NCI-H146 (cell line): Measurements from ENCODE around the gene DPH1.
A peak's percentile ranks its signal among the peaks of the same experiment; 100 is the strongest.

Source experiments
- DNase-seq: peaks from one replicate; lab custom pipeline; 2025; lab: John Stamatoyannopoulos, UW

The DPH1 gene

DNA sequence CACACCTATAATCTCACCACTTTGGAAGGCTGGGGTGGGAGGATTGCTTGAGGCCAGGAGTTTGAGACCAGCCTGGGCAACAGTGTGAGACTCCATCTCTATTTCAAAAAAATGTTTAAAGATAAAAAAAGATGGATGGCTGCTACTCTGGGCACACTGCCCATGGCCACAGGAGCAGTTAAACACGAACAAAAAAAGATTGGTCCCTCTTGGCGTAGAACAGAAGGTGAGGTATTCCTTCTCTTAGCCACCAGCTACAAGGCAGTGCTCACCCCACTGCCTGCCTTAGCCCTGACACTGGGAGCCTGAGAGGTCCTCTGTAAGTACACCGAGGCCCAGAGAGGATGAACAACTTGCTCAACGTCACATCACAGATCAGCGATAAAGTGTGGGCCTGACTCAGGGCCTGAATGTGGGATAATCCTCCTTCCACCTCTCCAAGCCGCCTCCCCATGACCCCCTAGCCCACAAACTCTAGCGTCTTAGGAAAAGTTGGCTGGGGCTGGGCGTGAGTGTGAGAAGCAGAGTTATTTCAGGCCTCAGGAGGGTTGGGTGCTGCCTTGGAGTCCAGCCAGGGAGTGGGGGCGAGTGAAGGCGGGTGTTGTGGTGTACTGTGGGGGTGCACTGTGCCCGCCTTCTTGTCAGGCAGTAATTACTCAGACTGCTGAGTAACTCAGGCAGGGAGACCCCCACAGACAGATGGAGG is 2.3 kb upstream of the DPH1 start:
- no peak for DNase-seq

DNA sequence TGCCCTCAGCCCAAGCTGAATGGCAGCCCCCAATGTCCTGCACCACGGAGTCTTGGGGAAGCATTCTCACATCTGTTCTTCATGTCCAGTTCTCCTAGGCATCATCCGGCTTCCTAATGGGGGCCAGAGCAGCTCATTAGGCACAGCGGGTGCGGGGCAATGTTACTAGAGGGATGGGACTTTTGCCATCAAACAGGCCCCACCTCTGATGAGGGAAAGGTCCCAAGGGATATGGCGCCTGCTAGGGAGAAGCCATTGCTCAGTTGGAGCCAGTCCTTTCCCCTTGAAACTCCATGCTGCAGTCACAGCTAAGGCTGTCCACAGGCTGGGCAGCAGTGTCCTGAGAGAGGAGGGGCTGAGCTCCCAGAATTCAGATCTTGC is 1.7 kb upstream of the DPH1 start:
- DNase-seq = no peak

DNA sequence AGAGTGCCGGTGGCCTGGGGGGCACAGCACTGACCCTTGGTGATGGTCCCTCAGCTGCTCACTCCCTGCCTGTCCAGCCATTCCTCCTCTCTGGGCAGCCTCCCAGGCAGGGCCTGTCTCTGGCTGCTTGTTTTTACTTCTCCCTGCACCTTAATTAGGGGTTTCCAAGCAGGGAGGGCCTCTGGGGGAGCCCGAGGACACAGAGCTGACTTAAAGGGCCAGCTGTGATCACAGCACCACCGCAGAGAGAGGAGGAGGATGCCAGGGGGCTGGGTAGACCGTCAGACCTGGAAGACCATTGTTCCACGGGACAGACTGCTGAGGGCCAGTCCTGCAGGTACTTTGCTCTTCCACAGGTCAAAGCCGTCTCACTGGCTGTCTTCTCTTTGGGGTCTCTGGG is 1.2 kb upstream of the DPH1 start:
- DNase-seq = no peak

DNA sequence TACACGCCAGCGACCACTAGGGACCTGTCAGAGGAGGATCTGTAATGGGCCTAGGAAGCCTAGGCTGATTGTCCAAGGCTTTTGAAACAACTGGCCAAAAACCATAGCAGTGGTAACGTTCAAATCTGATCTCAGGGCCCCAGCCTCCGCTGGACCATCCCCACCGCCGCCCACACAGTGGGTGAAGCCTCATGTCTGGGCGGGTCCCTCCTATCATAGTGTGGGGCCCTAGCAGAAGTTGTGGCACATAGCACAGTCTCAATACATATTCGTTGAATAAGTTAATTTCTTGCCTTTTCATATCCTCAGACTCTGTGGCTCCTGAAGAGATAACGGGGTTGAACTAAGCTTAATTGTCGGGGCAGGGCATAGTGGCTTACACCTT is 818 bp downstream of the DPH1 start:
- no peak for DNase-seq

DNA sequence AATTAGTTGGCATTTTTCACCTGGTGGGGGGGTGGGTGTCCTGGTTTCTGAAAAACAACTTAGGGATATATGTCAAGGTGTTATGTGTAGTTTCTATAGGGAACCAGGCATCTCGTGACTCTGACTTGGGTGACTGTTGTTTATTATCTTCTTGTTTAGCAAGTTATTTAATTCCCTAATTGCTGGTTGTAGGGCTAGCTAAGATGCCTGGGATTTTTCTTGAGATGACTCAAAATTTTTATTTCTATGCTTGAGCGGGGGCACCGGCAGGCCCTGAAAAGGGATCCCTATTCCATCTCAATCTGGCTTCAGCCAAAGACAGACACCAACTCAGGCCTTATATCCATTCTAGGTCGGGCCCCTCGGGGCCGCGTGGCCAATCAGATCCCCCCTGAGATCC is 3.2 kb downstream of the DPH1 start:
- DNase-seq = no peak

DNA sequence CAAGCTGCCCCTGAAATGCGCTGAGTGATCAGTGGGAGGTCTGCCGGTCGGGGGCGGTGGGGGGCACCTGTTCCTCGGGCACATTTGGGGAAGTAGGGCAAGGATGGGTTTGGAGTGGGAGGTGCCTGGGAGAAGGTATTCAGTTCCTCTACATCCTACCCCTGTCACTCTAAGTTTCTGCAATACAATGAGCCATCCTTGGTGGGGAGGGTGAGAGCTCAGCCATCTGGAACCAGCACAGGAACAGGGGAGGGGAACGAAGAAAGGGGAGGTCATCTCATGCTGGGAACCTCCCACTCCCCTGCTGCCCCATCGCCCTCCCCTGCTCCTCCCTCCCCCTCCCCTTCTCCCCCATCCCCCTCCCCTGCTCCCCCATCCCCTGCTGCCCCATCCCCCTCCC is 4.2 kb downstream of the DPH1 start:
- DNase-seq = no peak

DNA sequence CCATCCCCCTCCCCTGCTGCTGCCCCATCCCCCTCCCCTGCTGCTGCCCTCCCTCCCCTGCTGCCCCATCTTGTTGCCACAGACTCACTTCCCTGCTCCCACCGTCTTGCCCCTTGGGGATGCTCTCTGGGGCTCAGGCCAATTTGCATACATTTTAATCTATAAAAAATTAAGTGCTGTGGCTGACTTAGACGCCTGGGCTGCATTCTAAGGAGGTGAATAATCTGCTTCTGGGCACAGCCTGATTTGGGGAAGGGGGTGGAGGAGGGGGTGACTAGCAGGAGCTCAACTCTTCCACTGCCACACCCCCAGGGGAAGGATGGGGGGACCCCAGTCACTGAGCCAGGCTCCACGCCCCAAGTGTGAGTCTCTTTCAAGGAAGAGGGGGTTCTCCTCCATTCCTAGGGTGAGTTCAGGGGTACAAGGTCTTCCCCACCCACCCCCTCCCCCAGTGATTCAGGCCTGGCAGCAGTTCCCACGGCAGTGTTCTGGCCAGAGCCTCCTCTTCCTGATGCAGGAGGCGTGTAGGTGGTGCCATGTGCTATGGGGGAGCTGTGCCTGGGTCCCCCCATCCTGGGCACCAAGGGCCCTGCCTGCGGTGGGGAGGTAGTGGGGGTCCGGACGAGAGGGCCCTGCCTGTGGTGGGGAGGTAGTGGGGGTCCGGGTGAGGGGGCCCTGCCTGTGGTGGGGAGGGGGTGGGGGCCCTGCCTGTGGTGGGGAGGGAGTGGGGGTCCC is 5.0 kb downstream of the DPH1 start:
- DNase-seq = no peak

DNA sequence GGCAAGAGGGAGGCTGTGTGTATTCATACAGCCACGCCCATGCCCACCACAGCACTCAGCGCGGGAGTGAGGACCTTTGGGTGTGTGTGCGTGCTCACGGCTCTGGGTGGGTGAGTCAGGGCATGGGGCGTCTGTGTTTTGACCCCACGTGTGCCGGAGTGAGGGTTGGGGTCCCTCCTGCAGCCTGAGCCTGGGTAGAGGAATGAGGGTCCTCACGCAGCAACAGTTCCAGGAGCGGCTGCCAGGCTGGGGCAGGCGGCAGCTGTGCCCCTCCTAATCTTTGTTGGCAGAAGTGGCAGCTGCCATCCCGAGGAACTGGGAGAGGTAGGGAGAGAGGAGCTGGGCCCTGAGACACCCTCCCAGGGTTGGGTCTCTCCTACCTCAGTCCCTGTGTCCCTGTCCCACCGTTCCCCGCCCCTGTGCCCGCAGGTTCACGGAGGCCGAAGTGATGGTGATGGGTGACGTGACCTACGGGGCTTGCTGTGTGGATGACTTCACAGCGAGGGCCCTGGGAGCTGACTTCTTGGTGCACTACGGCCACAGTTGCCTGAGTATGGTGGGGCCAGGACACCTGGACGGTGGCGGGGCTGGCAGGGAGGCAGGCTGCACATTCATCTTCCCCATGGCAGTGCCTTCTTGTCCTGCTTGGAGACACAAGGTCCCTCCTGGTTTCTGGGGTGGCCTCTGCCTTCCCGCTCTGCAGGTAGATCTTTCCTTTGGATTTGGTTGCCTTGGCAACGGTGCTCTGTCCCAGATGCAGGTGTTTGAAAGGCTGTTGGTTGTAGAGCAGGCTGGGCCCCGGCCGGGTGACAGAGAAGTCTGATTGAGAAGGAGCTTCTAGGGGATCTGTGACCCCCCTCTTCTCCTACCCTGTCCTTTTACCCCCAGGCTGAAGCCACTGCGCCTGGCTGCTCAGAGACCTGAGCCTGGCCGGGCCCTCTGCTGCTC is 5.9 kb downstream of the DPH1 start:
- no peak for DNase-seq

DNA sequence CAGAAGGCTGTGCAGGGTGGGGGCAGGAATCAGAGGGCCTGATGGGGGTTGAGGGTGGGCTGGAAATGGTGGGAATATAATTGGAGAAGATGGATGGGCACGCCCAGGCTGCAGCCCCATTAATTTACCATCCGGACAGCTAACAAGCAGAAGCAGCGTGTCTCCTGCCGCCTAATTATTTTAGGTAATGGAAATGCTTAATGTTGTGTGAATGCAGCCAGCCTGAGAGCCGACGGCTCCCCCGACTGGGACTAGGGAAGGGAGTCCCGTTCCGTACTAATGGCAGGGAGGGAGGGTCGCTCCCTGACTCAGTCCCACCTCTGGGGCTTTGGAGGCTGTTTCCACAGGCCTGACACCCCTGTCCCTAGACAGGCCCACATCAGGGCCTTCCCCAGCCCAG is 7.2 kb downstream of the DPH1 start:
- no peak for DNase-seq

DNA sequence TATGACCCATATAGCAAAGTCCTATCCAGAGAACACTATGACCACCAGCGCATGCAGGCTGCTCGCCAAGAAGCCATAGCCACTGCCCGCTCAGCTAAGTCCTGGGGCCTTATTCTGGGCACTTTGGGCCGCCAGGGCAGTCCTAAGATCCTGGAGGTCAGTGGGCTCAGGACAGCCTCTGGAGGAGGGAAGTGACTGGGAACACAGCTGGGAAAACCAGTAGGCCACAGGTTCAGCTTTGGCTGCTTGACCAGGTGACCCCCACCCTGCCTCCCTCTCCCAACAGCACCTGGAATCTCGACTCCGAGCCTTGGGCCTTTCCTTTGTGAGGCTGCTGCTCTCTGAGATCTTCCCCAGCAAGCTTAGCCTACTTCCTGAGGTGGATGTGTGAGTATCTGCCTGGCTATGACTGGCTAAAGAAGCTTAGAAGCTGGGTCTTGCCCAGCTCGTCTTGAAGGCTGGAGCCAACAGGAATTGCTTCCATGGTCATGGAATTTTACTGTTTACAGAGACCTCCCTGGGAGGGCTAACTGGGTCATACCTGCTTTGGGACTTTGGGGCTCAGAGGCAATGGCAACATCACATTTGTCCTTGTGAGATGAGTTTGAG is 10.4 kb downstream of the DPH1 start:
- DNase-seq = no peak

DNA sequence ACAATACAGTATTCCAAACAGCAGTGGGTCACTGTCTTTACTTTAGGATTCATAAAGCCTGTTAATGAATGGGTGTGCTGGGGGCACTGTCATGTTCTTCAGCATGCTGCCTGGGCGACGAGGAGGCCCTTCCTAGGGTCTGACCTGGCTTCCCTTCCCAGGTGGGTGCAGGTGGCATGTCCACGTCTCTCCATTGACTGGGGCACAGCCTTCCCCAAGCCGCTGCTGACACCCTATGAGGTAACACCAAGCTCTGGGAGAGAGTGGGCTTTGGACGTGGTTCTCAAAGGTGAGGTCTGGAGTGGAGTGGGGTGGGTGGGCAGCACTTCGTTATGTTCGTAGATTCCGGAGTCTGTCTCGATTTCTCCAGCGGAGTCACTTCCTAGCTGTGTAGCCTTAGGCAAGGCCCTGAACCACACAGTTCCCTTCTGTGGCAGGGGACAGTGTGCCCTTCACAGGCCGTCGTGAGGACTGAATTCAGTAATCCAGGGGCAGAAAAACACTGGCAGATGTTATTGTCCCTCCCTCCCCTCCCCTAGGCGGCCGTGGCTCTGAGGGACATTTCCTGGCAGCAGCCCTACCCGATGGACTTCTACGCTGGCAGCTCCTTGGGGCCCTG is 11.1 kb downstream of the DPH1 start:
- no peak for DNase-seq

DNA sequence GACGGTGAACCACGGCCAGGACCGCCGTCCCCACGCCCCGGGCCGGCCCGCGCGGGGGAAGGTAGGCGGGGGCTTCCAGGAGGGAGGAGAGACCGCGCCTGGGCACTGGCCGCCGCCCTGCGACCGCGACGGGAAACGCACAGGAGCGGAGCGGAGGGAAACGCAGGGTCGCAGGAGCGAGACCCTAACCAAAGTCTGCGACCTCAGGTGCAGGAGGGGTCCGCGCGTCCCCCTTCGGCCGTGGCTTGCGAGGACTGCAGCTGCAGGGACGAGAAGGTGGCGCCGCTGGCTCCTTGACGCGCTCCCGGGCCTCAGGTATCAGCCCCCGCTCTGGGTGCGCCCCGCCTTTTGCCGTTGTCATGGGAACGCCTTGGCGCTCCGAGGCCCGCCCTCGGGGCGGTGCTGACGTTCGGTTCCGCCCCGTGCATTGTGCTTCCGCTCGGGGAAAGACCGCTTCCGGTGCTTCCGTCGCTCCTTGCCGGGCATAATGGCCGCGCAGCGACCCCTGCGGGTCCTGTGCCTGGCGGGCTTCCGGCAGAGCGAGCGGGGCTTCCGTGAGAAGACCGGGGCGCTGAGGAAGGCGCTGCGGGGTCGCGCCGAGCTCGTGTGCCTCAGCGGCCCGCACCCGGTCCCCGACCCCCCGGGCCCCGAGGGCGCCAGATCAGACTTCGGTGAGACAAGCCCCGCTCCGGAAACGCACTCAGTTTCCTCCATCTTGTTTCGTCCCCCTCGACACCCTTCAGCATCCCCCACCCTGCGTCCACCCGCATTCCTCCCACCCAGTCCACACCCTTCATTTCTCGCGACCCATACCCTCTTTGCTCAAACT is 11.8 kb downstream of the DPH1 start, which contains the start of gene OVCA2:
OVCA2 (plus strand) TSS at position 462 of the 829 bp plus-strand sequence; CDS start at position 488, 26 bp downstream.
- DNase-seq = peak; percentile 95

DNA sequence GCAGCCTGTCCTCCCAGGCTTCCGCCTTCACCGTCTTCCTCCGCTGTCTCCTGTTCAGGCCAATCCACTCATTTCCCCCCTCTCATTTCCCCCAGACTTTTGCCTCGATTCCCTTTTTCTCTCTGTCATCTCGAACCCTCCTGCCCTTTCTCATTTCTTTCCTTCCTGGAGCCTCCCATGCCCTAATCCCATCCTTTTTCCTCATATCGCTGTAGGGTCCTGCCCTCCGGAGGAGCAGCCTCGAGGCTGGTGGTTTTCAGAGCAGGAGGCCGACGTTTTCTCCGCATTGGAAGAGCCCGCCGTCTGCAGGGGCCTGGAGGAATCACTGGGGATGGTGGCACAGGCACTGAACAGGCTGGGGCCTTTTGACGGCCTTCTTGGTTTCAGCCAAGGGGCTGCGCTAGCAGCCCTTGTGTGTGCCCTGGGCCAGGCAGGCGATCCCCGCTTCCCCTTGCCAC is 12.5 kb downstream of the DPH1 start:
- DNase-seq = peak; percentile 42

DNA sequence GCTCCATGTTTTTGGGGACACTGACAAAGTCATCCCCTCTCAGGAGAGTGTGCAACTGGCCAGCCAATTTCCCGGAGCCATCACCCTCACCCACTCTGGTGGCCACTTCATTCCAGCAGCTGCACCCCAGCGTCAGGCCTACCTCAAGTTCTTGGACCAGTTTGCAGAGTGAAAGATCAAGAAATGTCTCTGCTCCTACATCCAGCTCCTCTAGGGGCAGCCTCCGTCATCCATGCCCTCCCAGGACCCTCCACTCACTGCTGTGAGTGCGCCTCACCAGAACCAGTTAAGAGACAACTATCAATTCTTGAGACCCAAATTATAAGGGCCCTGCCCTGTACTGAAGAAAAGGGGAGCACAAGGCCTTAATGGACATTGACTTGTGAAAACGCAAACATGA is 13.0 kb downstream of the DPH1 start:
- DNase-seq = no peak

DNA sequence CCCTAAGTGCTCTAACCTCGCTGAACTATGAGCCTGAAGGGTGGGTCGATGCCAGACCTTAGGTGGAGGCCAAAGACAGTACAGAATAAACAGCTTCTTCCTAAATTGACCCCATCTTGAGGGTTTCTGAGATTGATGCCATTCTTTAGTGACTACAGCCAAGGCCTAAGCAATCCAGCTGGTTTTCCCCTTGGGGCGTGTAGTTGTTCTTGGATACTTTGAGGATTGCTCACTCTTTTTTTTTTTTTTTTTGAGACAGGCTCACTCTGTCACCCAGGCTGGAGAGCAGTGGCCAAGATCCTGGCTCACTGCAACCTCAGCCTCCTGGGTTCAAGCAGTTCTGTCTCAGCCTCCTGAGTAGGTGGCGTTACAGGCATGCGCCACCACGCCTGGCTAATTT is 13.8 kb downstream of the DPH1 start:
- DNase-seq = no peak

DNA sequence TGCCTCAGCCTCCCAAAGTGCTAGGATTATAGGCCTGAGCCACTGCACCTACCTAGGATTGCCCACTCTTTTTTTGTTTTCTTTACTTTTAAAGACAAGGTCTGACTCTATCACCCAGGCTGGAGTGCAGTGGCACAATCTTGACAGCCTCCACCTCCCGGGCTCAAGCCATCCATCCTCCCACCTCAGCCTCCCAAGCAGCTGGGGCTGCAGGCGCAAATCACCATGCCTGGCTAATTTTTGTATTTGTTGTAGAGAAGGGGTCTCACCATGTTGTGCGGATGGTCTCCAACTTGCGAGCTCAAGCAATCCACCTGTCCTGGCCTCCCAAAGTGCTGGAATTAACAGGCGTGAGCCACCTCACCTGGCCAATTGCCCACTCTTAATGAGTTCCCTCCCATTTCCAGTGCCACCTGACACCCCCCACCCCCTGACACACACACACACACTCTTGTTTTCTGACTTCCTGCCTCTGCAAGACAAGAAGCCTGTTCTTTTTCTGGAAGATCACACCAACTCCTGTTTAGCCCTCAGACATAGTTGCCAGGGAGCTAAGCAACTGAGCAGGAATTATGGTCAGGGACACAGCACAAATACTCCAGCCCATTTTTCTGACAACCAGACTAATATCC is 14.4 kb downstream of the DPH1 start:
- DNase-seq = no peak

DNA sequence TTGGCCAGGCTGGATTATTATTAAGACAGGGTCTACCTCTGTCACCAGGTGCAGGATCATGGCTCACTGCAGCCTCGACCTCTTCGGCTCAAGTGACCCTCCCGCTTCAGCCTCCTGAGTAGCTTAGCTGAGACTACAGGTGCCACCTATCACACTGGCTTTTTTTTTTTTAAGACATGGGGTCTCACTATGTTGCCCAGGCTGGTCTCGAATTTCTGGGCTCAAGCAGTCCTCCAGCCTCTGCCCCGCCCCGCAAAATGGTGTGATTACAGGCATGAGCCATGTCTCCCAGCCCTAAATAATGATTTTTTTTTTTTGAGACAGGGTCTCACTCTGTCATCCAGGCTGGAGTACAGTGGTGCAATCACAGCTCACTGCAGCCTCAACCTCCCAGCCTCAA is 17.6 kb downstream of the DPH1 start:
- no peak for DNase-seq

DNA sequence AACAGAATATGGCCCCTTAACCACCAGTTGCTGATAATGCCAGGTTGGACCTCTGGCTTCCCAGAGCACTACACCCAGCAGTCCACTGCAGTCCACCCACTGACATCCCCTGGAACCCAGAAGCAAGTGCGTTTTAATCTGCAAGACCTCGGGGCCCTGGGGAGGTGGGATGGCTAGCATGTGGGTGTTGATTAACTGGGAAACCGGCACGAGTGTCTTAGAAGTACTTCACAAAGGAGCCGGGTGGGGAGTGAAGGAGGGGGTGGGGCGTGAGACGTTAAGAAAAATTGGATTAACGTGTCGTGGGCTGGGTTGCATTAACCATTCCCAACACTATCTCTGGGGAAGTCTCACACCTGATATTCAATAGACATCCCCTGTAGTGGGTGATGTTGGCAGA is 18.9 kb downstream of the DPH1 start:
- no peak for DNase-seq

DNA sequence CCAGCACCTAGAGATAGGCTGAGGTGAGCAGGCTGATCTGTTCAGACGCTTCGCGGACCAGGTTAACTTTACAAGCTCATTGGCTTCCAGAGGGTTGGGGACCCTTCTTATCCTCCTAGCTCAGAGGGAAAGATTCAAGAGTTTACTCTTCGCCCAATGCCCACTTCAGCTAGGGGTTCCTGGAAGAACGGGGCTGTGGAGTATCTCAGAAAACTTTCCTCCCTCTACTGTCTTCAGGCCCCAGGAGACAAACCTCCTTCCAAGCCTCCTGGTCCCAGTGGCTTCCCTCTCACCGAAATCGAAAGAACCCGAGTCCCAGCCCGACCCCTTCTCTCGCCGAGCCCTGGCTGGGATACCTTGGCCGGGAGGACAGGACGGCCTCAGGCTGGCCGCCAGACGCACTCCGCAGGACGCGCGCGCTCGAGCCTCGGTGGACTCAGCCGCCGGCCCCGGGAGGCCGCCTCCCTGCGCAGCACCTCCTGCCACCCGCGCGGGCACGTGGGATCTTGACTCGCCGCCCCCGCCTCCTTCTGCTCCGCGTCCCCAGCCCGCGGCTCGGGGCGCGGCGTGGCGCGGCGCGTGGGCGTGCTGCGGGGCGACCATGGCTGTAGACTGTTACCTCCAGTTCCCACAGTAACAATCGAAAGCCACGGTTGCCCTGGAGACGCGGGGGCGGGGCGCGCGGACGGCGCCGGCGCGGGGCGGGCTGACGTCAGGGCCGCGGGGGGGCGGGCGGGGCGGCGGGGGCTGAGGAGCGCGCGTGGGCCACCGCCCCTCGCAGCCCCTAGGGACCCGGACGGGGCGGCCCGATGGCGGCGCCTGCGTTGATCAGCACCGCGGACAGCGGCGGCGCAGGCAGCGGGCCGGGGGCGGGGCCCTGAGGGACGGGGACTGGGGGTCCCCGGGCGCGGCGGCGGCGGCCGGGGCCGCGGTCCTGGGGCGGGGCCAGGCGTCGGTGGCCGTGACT is 19.7 kb downstream of the DPH1 start:
- DNase-seq = peak; percentile 78
